Measurements from ENCODE around the gene PTGFRN. TPM values are rescaled to one million over a fixed set of nuclear protein-coding genes. Genes with fewer than 3 reads are reported as not detected.

PTGFRN gene
- total and polyA plus RNA-seq, 2 of the 8 experiments (the other 6 are each of a cell fraction or from before 2014, with no cell fraction given): 13.0 to 32.6 TPM

DNA sequence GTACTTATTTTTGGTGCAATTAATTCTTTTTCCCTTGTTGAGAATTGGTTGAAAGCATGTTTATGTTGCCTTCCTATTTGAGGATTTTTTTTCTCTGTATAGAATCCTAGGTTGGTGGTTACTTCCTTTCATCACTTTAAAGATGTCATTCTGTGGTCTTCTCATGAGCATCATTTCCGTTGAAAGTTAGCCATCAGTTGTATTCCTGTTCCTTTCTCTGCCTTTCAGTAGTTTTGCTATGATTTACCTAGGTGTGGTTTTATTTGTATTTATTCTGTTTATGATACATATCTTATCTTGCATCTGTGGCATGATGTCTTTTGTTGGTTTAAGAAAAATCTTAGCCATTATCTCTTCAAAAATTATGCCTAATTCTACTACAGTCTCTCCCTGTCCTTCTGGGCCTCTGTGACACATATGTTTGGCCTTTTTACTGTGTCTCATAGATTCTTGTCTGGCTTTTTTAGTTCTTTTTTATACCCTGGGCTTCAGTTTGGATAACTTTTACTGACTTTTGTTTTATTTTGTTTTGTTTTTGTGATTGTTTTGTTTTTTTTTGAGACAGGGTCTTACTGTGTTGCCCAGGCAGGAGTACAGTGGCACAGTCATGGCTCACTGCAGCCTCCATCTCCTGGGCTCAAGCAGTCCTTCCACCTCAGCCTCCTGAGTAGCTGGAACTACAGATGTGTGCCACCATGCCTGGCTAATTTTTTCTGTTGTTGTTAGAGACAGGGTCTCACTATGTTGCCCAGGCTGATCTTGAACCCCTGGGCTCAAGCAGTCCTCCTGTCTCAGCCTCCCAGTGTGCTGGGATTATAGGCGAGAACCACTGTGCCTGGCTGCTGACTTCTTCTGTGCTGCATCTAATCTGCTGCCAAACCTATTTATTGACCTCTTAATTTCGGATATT lies 24.1 kb downstream of the PTGFRN start:
- DNase-seq (ENCODE audit: low read depth in 1 of 2, low spot score in 2 of 2) (no peak), FAIRE-seq (no peak)
- no peak overlapping the region for H3K56ac ChIP-seq (replicated peaks; ENCODE audit: insufficient read length, low read depth, low read length)
- H3K79me2 ChIP-seq (ENCODE audit: control insufficient read depth in 1 of 2, insufficient read depth in 2 of 2, low read length in 2 of 2): peaks cover 0 to 20% of the 10 kb centered on the region in 2 experiments; a peak in 1 of 4 replicates
- H4K5ac ChIP-seq (ENCODE audit: insufficient read length, low read depth, low read length): no peak overlapping the region
- no peaks in the 10 kb centered on the region; a peak in 1 of 7 replicates for H3K4me1 ChIP-seq (replicated peaks in 1 of 4; ENCODE audit: control insufficient read depth in 3 of 4, insufficient read depth in 4 of 4, low read length in 3 of 4)
- H4K91ac ChIP-seq (replicated peaks; ENCODE audit: insufficient read length, low read length): no peak overlapping the region
- no peak overlapping the region for H2BK20ac ChIP-seq (ENCODE audit: low read length)
- H2BK120ac ChIP-seq (replicated peaks; ENCODE audit: low read depth, low read length): no peak overlapping the region
- no peaks in the 10 kb centered on the region for H3K36me3 ChIP-seq (ENCODE audit: control insufficient read depth in 2 of 4, insufficient read depth in 4 of 4, low read length in 3 of 4)
- no peak overlapping the region for H3K9ac ChIP-seq (replicated peaks in 1 of 4; ENCODE audit: extremely low read depth in 1 of 4, low read depth in 3 of 4, low read length in 3 of 4)
- peaks cover 3% of the 10 kb centered on the region for H3K79me1 ChIP-seq (ENCODE audit: low read depth, low read length)
- no peak overlapping the region for H4K8ac ChIP-seq (ENCODE audit: extremely low read depth, insufficient read depth, low read length)
- no peak overlapping the region for H3K4ac ChIP-seq (replicated peaks; ENCODE audit: insufficient read length, low read depth, low read length)
- H2BK5ac ChIP-seq (ENCODE audit: low read depth, low read length): no peak overlapping the region
- no peak overlapping the region for H3K14ac ChIP-seq (ENCODE audit: insufficient read length)
- H4K20me1 ChIP-seq (replicated peaks in 1 of 2; ENCODE audit: control insufficient read depth in 1 of 2, insufficient read depth in 2 of 2, low read length in 2 of 2): no peaks in the 10 kb centered on the region
- H2BK12ac ChIP-seq (ENCODE audit: low read depth, low read length): no peak overlapping the region
- H3K23ac ChIP-seq (ENCODE audit: insufficient read length): no peak overlapping the region
- 78% methylated on average over 3 of the region's 3 CpGs; no CpG with 5 or more reads in 1 of the 2 experiments for WGBS, 2 experiments (ENCODE audit: extremely low coverage in 1 of 2, insufficient coverage in 1 of 2, insufficient read length in 1 of 2, insufficient replicate concordance in 2 of 2, low coverage in 1 of 2, low lambda C conversion rate in 2 of 2, missing lambda C conversion rate in 1 of 2)
- no peak overlapping the region for H2BK15ac ChIP-seq (ENCODE audit: low read length)
- no peaks in the 10 kb centered on the region; the same call in 1 of the 2 replicates for H3K23me2 ChIP-seq (ENCODE audit: low read depth, low read length)
- no peak overlapping the region for H3K27ac ChIP-seq (ENCODE audit: low read depth, low read length)
- ChIA-PET CTCF (ENCODE audit: partially characterized antibody) (interaction anchor here (0.6 to 3.1 kb wide), 14 partner anchors 8 to 197 kb away, joined by 3 to 25 read pairs (median 5); no protein-coding TSS in a partner anchor), POLR2A (ENCODE audit: partially characterized antibody) (interaction anchor here (1.2 kb wide), 1 partner anchor 24 kb away, joined by 5 read pairs; the partner anchor contains the start of gene PTGFRN)
- no peak overlapping the region for H3K4me3 ChIP-seq (ENCODE audit: extremely low read depth in 1 of 4, insufficient read depth in 2 of 4, low read depth in 3 of 4, low read length in 4 of 4)
- H3K9me3 ChIP-seq (ENCODE audit: insufficient read depth in 2 of 2, low read depth in 1 of 2, low read length in 1 of 2): no peaks in the 10 kb centered on the region
- H3K27me3 ChIP-seq (replicated peaks in 1 of 4; ENCODE audit: control insufficient read depth in 3 of 4, extremely low read depth in 1 of 4, insufficient read depth in 3 of 4, low read length in 3 of 4): no peaks in the 10 kb centered on the region
- no peak overlapping the region for H3K18ac ChIP-seq (ENCODE audit: extremely low read depth, low read length)
- TF ChIP-seq ASH2L (IDR thresholded peaks at IDR 0.05; ENCODE audit: low read length) (no peak), RAD21 (IDR thresholded peaks at IDR 0.05 in 1 of 2, conservative IDR thresholded peaks at IDR 0.05 in 1 of 2; ENCODE audit: low read depth in 2 of 2, low read length in 2 of 2) (no peak), CEBPB (IDR thresholded peaks at IDR 0.05; ENCODE audit: low read depth, low read length) (no peak), GABPA (IDR thresholded peaks at IDR 0.05; ENCODE audit: borderline replicate concordance, insufficient read depth, low read length) (no peak), SIX5 (IDR thresholded peaks at IDR 0.05; ENCODE audit: low read depth, low read length) (no peak), KDM1A (IDR thresholded peaks at IDR 0.05; ENCODE audit: borderline replicate concordance, low read length) (no peak)
- TF ChIP-seq, protein P1, sequence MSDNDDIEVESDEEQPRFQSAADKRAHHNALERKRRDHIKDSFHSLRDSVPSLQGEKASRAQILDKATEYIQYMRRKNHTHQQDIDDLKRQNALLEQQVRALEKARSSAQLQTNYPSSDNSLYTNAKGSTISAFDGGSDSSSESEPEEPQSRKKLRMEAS (IDR thresholded peaks at IDR 0.05): no peak
- TF ChIP-seq, protein P2, sequence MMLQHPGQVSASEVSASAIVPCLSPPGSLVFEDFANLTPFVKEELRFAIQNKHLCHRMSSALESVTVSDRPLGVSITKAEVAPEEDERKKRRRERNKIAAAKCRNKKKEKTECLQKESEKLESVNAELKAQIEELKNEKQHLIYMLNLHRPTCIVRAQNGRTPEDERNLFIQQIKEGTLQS (IDR thresholded peaks at IDR 0.05; ENCODE audit: insufficient read depth, low read depth, low read length): no peak
- H3K4me2 ChIP-seq (ENCODE audit: insufficient read depth in 1 of 2, low read depth in 2 of 2, low read length in 2 of 2): no peak overlapping the region
- no peak overlapping the region for H2AK5ac ChIP-seq (ENCODE audit: low read depth, low read length)
- H2AFZ ChIP-seq (ENCODE audit: low read length): no peak overlapping the region

Data from H1 (cell line).